GM04503 (cell line): ENCODE data around the gene SOCS2.
"Not testable (repeated sequence)": the region's sequence is repeated elsewhere in the genome, so short reads cannot be mapped to it uniquely, and the experiment has no call there.

Experiments used
- DNase-seq: peaks from one replicate; pipeline ENCODE4 v3.0.0-alpha.2; 2012; ENCODE audit warnings: low read depth

The SOCS2 gene

DNA sequence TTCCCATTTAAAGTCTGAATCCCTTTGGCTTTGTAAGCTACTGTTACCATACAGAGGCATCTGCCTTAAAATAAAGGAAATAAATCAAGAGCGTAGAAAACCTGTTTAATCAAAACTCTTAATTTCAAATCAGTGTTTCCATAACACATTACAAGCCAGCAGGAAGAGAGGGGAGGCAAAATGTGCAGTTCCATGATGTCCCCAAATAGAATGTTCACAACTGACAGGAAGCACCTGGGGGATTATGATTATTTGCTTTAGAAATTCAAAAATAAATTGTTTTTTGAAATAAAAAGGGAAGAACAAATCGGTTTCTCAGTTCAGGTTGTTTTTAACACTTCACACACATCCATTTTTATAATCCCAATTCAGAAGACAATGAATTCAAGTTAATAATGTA lies 21.4 kb downstream of the SOCS2 start:
- no peak for DNase-seq

GRCh38 chr12:93594766-93595311 lies 22.4 kb downstream of the SOCS2 start:
- DNase-seq = no peak

DNA sequence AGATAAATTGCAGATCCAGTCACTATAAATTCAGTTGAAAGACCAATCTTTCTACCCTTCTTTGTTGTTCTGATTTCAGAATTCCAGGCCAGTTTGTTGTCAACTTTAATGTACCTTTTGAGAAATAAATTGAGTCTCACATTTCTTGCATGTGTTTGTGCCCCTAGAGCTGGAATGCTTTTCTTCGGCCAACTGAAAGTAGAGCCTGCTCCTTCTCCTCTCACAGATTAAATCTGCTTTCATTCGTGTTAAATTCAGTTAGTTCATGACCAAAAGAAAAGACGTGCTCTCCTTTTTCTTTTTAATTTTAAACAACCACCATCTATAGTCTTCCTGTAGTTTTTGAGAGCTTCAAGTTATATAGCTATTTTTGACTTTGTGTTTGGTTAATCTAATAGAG lies 22.9 kb downstream of the SOCS2 start:
- no peak for DNase-seq

- no peak for DNase-seq
These were observed 25.1 kb downstream of the SOCS2 start for GRCh38 chr12:93597608-93598007.

DNA sequence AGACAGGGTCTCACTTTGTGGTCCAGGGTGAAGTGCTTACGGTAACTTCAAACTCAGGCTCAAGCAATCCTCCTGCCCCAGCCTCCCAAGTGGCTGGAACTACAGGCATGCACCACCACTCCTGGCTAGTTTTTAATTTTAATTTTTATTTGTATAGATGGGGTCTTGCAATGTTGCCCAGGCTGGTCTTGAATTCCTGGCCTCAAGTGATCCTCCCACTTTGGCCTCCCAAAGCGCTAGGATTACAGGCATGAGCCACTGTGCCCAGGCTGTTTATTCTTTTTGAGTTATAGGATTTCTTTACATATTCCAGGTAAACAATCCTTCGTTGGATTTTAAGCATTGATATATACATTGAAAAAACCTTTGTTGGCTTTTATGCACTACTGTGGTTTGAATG lies 26.7 kb downstream of the SOCS2 start:
- no peak for DNase-seq

GRCh38 chr12:93601591-93601990 lies 29.1 kb downstream of the SOCS2 start:
- DNase-seq = no peak

DNA sequence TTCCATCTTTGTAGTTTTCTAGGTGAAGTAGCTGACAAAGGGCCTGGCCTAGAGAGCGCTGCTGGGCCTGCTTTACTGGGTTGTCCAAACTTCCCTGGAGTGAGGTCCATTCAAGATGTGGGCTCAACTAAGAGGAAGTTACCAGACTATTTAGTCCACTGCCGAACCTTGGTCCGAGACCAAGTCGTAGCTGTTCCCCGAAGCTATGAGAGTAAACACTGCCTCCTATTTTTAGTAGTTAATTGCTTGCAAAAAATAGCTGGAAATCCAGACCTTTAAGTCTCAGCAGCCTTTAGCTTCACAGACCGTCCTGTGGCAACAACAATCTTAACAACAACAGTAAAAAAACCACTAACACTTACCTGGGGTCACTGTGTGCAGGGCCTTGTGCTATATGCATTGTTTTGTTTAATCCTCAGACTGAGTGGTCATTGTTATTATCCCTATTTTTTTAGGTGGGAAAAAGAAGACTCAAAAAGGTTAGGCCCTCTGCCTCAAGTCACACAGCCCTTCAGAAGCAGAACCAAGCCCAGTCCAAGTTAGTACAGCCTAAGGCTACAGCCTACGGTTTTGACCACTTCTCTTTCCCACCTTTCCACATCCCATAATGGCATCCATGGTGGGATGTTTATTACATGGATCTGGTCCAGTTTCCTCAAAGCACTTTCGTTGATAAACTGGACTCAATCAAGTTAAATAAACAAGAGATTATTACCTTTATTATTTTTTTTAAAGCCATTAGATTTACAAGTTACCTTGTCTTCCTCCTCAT lies 30.6 kb downstream of the SOCS2 start:
- DNase-seq = no peak

GRCh38 chr12:93603762-93604161 lies 31.3 kb downstream of the SOCS2 start:
- DNase-seq = no peak

- DNase-seq = no peak
These were observed 35.8 kb downstream of the SOCS2 start for GRCh38 chr12:93608313-93608712.

- DNase-seq = no peak
These were observed 37.1 kb downstream of the SOCS2 start for GRCh38 chr12:93609281-93610192.

DNA sequence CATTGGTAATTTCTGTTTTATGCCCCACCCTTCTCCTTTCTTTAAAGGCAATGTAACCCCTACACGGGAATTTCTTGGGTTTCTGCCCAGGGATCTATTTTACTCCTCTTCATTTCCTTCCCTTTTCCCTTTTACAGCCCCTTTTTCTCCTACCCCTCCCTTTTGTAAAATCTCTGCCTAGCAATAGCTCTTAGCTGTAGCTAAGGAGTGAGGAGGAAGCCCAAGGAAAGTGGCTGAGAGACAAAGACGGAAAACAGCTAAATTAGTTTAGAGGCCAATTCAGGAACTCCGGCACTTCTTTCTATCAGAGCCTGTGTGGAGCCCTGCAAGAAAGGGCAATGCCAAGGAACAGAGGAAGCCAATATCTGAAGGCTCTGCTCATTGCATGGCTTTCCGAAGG lies 40.3 kb downstream of the SOCS2 start:
- no peak for DNase-seq

DNA sequence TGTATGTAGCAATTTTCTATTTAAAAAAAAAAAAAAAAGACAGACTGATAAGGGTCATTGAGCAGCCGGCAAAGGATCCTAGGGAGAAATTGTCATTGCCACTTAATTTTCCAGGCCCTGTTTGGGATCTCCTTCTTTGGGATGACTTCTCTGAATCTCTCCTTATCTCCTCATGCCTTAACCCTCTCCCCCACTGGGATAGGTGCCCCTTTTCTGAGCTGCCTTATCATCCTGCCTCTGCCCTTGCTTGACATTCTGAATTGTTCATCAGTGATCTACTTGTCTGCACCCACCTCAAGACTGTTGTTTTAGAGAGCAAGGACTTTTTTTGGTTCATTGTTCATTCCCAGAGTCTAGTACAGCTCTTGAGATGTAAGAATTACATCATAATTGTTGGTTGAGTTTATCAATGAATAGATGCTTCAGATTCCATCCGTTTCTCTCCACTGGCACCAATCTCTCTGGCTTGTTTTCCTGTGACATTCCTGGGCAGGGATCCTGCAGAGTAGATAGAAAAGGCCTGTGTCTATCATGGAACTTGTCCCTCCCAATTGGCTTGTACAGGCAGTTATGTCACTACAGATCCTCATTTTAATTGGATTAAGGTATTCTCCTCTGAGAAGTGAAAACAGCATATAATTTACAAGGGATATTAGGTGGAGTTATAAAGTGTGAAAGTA lies 42.6 kb downstream of the SOCS2 start:
- DNase-seq = no peak

DNA sequence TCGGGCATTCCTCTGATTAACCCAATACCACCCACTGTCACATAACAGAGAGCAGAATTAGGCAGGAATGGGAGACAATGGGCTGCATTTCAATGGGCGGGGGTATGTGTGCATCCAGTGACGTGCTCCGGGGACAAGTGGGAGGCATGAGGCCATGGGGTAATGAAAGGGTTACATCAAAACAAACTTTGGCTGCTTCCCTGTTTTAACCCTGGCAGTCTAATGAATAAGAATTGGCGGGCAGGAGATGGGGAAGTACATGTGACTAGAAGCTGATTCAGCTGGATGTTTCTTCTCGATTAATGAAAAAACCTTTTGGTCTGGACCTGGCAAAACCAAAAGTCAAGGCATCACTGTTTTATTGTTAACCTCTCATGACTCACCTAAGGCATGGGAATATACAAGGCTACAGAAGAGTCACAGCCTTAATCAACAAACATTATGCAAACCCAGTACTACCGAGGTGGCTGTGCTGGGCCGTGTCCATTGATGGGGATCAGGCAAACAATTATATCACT lies 44.2 kb downstream of the SOCS2 start:
- no peak for DNase-seq

GRCh38 chr12:93618891-93619410 lies 46.5 kb downstream of the SOCS2 start:
- DNase-seq = no peak

DNA sequence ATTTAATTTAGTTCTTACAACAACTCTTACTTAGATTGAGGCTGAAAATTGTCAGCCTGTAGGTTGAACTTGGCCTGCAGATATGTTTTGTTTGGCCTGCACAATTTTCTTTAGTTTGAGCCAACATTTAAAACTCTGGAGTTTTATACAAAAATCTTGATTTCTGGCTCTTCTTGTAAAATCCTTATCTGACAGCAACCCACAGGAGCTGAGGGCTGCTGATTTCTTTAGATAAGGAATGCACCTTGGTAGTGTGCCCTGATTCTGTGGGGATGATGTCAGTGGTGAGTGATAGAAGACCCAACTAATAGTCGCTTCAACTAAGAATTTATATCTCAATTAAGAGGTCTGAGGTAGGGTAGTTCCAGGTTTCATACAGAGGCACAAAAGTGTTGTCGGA lies 49.5 kb downstream of the SOCS2 start:
- DNase-seq = no peak

- DNase-seq = peak; percentile 74
These were observed 50.0 kb downstream of the SOCS2 start for GRCh38 chr12:93622485-93622884.

DNA sequence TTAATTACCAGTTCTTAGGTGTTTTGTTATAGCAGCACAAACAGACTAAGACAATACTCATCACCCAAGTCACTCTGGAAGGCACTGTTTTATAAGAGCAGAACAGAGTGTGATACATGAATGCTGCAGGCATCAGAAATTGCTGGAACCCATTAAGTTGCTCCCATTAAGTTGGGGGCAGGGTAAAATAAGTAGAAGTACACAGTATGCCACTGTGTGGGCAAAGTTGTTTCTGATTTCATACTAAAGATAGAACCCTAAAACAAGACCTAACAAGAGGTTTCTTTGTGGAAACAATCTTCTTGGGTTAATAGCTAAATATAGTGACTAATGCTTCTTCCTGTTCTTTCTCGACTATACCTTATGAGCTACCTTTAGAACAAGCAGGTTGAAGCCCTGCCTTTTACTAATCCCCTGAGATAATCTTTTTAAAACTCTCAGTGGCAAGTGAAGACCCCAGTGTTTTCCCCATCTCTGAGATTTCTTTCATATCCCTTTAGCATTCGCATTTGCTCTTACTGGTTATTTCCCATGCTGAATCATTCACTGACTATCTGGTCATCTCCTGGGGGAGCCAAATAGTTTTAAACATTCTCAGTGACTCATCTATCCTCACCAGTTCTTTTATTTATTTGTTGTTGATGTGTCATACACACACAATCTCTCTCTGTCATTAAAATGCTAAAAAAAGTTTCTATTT lies 52.3 kb downstream of the SOCS2 start:
- DNase-seq = peak; percentile 97

- not testable (repeated sequence) for DNase-seq
These were observed 52.8 kb downstream of the SOCS2 start for GRCh38 chr12:93625295-93625645.

GRCh38 chr12:93626160-93626559 lies 53.7 kb downstream of the SOCS2 start:
- no peak for DNase-seq
